A673 (cell line): ENCODE measurements around the gene ZNF576.

Experiments used
- CTCF ChIP-seq: fragments of 300-800, 200-600 bp; sonication (generic); conservative IDR thresholded peaks from 2 replicates; pipeline ENCODE4 v1.5.1; 2017; ENCODE audit warnings: low read depth, mild to moderate bottlenecking, antibody characterized with exemption, low read length, moderate library complexity, mixed read lengths
- EZH2 ChIP-seq: fragments of 200-600 bp; sonication (generic); IDR thresholded peaks from 2 replicates; pipeline ENCODE4 v1.6.1; 2017; ENCODE audit warnings: borderline replicate concordance, low read depth, mild to moderate bottlenecking, mixed read lengths, antibody characterized with exemption, low read length; ENCODE audit not compliant: poor library complexity, severe bottlenecking

GRCh38 chr19:43570174-43570791, 26.1 kb upstream of the ZNF576 start:
- no peak for TF ChIP-seq CTCF
- TF ChIP-seq EZH2, result no peak
